SIG-M5 treated with dmso at 0.1 percent for 504 hours (cell line): Measurements from ENCODE around the gene CIAO2A.
"Not testable (repeated sequence)": the region's sequence is repeated elsewhere in the genome, so short reads cannot be mapped to it uniquely, and the experiment has no call there.

Source experiments
- DNase-seq: peaks from one replicate; lab custom pipeline; 2025; ENCODE audit not compliant: unreplicated experiment; lab: John Stamatoyannopoulos, UW

CIAO2A gene, protein sequence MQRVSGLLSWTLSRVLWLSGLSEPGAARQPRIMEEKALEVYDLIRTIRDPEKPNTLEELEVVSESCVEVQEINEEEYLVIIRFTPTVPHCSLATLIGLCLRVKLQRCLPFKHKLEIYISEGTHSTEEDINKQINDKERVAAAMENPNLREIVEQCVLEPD

DNA sequence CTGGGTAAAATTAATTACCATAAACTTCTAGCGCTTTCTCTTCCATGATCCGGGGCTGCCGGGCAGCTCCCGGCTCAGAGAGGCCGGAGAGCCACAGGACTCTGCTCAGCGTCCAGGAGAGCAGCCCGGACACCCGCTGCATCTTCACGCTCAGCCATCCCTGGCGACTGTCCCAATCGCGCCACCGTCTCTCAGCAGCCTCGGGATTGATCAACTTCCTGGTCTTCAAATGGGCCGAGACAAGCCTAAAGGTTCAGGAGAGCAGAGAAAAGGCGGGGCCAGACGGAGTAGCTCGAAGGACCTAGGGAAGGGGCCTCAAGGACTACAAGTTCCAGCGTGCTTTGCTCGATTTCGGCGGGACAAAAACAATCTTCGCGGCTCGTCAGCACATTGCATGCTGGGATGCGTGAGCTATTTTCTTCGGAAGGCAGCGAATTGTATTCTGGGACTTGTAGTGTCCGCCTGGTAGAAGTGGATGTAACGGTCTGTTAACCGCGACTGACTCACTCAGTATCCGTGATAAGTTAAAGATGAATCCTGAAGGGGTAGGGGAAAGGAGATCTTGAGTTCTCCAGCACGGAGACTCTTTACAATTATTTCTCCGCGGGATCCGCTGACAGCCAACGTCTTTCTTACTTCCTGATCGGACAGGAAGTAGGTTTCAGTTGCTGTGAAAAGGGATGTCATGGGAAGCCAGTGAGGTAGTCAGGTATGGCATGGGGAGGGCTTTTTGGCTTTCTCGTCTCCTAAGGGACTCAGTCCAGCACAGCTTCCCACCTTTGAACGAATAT is at the start of gene CIAO2A:
Gene CIAO2A (minus strand): TSS at position 212 of the 791 bp plus-strand sequence. CDS start 70 bp downstream, at position 142.
- peak; percentile 100 for DNase-seq

DNA sequence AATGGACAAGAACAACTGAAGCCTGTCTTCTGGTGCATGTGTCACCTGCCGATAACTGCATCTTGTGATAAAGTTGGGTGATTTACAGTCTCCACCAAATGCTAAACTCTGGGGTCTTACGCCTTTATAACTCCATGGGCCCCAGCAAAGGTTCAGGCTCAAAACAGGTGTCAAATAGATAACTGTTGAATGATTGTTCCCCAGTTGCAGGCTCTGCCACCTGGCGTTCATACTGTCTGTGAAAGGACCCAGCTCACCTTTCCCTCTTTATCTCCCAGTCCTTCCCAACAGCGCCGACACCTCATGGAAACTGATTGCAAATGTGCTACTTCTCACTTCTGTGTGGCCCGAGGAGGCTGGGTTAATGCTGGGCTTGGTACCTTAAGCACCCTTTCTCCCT is 49.6 kb upstream of the CIAO2A start:
- no peak for DNase-seq

DNA sequence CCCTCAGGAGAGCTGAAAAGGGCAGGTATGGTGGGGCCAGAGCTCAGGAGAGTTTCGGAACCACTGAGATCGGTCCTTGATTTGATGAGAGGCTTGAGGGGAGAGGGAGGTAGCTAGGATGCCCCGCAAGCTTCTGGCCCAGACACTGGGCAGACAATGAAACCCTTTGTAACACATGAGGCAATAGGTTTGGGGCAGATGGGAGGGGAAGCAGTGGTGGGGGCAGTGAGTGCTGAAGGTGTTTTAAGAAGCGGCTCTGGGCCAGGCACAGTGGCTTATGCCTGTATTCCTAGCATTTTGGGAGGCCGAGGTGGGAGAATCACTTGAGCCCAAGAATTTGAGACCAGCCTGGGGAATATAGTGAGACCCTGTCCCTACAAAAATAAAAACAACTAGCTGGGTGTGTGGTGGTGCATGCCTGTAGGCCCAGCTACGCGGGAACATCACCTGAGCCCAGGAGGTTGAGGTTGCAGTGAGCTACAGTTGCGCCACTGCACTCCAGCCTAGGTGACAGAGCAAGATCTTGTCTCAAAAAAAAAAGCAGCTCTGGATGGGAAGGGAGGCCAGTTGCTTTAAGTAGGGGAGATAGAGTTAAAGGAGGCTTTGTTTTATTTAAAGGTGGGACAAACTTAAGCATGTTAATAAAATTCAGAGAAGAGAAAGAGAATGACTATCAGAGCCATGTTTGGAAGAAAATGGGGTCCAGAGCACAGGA is 48.3 kb upstream of the CIAO2A start:
- no peak for DNase-seq

DNA sequence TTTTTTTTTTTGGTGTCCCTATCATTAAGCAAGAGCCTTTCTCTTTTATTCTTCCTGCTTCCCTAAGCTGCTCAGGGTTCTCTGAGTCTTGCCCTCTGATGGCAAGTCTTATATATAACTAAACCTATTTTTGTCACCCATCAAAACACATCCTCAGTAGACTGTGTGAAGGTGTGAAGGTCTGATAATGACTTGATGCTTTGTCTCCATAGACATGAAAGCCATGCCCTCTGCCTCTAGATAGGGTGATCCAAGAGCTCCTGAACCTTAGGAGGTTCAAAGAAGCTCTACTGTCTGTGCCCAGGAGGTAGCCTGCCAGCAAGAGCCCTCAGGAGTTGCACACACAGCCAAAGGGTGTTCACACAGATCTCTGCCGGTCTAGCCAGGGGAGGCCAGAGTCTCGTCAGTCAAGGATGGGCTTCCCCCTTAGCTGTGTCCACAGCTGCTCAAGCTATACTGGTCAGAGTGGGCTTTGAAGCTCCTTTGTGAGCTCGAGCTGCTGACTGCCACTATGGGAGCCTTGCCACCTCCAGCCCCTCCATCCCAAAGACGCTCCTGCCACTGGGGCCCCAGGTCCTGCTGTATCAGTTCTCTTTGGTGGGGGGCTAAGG is 44.8 kb upstream of the CIAO2A start:
- DNase-seq, result no peak

DNA sequence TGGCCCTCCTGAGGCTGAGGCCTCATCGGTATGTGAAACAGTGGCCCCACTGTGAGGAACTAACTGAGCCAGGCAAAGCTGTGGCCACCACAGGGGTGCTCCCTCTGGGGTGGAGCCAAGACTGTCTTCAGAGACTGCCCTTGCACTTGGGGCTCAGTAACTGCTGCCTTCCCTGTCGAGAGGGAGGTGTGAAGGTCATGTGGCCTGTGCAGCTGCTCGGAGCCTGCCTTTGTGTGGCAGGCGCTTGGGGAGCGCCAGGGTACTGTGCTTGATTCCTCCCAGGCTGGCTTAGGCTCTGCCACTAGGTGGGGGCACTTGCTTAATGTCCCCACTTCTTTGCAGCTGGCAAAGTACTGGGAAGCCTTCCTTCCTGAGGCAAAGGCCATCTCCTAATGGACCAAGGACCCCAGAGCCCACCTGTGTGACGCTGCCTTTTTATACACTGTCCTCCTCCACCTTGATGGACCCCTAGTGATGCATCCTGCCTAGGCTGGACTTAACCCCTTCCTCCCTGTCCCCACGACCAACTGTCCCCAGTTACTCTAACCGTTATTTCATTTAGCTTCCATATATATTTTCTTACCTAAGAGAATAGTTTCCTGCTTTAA is 43.7 kb upstream of the CIAO2A start:
- DNase-seq, result no peak

DNA sequence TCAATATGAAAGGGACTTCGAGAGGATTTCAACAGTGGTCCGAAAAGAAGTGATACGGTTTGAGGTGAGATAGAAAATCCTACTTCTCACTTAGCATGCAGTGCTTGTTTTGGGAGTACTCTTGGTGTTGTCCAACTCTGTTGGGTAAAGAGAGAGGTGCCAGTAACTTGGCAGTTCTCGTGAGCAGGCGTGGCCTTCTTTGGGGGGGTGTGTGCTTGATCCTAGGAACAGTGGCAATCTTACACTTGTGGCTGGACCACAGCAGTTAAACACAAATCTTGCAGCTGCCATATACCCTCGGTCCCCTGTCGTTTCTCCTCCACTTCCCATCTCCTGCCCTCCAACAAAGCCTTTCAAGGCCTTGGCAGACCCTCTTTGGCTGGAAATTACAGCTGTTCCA is 42.7 kb upstream of the CIAO2A start:
- DNase-seq, result no peak

DNA sequence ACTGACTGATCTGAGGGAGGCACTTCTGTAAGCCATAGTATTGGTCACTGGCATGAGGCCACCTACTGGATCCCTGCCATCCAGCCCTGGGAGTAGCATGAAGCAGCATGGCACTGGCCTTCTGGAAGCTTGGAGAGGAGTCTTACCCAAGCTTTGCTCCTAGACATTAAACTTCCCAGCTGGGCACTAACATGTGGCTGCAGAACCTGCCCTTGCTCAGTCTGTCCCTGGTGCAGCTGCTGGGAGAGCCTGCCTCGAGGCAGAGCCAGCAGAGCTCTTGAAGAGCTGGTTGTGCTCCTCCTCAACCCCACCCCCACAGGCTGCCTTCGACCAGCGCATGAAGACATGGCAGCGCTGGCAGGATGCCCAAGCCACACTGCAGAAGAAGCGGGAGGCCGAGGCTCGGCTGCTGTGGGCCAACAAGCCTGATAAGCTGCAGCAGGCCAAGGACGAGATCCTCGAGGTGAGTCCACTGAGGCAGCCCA is 40.7 kb upstream of the CIAO2A start:
- no peak for DNase-seq

DNA sequence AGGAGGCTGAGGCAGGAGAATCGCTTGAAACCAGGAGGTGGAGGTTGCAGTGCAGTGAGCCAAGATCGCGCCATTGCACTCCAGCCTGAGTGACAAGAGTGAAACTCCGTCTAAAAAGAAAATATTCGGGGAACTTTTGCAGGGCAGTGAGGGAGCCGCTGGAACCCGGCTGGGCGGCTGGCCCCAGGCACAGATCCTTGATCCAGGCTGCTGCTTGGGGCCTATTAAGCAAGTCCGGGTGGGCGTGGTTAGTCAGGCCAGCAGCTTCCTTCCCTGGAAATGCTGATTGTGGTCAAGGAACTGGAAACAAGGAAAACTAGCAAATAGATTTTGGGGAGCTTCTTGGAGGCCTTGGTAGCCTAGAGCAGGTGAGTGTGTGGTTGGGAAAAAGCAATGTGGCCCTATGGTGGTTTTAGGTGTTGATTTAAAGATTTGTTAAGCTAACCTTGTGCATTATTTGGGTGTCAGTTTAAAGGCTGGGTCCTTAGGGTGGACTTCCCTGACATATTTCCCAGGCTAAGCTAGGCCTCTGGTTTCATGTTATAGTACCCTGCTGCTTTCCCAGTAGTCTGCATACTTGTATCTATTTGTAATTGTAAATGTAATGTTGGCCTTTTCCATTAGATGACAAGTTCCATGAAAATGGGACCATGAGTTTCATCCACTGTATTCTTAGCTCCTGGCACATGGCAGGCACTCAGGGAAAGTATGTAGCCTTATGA is 40.1 kb upstream of the CIAO2A start:
- DNase-seq, result no peak

DNA sequence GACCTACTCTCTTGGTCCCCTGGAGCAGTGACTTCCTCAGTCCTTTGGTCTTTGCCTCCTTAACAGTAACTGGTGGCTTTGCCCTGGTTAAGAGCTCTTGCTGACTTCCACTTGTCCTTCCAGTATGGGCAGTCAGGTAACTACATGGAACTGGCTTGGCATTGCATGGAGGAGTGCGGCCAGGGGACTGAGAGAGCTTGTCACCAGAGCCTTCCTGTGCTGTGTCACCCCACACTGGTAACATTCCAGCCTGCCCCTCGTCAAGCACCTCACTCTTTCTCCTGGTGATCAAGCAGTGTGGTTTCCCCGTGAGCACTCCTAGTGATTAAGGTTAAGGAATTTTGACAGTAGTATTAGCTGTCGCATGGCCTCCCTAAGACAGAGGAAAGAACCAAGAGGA is 38.6 kb upstream of the CIAO2A start:
- no peak for DNase-seq

DNA sequence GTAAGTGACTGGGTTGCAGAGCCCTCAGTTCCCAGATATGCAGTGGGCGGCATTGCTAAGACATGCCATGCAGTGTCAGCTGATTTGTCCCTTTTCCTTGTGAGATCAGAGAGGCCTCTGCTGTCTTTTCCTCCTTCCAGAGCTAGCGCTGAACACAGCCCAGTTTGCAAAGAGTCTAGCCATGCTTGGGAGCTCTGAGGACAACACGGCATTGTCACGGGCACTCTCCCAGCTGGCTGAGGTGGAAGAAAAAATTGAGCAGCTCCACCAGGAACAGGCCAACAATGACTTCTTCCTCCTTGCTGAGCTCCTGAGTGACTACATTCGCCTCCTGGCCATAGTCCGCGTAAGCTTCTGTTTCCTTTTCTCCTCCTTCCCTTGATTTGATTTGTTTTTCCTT is 37.9 kb upstream of the CIAO2A start:
- no peak for DNase-seq

DNA sequence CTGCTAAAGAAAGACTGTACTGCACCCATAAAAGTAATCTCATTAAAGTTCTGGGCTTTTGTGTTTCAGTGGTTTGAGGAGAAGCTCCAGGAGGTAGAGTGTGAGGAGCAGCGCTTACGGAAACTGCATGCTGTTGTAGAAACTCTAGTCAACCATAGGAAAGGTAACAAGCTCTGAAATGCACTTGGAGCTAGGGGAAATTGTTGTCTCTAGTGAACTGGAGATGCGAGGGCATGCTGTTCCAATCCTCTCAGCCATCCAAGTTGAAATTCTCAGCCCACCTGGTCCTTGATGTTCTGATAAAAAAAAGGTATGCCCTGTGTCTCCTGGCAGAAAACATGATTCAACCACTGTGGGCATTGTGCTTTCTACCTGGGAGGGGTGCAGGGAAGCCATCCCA is 36.5 kb upstream of the CIAO2A start:
- DNase-seq, result no peak

DNA sequence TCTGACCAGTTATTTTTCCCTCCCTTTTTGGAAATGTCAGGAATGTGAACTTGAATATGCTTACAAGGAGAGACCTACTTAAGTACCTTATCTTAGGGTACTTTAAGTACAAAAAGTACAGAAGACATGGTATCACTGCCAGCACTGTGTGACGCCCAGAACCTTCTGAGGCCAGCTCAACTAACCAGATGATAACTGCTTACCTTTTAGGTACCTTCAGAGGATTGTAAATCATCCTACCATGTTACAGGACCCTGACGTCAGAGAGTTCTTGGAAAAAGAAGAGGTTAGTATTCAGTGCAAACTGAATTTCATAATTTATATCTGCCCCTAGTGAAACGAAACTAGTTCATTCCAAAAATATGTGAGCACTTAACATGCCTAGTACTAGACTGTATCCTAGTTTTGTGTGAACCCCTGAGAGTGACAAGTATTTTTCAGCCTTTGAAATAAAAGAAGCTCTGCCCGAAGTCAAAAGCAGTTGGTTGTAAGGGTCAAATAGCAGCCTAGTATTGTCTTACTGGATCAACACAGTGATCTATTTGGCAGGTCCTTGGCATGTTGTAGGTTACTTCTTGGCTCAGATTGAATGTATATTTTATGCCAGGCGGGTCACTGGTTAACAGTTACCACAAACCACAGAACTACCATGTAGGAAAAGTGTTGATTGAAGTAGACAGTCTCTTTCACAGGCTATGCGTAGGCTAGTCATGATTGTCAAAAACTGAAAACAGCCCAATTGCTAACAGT is 34.1 kb upstream of the CIAO2A start:
- no peak for DNase-seq

DNA sequence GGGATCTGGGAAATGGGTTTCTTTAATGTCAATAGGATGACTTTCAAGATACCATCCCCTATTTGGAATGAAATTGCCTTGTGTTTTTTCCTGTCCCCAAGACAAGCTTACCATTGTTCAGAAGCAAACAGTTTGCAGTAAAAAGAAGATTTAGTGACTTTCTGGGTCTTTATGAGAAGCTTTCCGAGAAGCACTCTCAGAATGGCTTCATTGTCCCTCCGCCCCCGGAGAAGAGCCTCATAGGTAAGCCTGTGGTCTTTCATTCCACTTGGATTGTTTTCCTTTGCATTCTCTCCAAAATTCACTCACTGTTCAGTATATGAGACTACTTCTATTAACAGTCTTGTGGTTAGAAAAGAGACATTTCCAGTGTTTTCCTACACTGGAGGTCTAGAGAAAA is 32.3 kb upstream of the CIAO2A start:
- no peak for DNase-seq

DNA sequence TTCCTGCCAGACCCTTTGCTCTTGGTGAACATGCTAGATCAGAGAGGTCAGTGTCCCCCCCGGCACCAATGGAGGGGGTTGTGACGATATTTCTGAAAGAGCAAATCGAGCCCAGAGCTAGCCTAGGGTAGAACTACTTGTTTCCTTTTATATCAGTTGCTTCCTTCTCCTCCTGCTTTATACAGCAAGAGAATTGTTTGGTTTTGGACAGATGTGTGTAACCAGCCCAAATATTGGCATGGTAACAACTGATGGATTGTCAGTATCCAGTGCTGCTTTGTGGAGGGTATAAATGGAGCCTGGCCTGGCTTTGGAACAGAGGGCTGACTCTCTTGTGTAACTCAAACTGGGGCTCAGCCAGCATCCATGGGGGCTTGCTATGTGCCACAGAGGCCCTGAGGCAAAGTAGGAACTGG is 29.3 kb upstream of the CIAO2A start:
- DNase-seq, result no peak

DNA sequence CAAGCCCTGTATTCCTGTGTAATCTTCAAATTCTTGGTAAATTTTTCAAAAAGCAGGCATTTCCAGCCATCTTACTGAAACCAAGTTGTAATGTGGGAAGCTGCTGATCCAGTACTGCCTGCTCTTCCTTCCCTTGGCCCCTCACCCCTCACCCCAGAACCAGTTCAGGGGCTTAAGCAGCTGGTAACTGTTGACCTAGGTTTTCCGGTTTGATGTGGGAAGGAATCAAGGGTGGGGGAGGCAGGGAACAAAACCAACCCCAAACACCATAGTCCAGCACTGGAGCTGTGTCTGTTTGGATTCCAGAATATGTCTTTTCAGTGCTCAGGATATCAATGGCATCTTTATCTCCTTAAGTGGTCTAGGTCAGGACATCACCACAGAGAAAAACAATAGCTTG is 28.8 kb upstream of the CIAO2A start:
- DNase-seq, result no peak

DNA sequence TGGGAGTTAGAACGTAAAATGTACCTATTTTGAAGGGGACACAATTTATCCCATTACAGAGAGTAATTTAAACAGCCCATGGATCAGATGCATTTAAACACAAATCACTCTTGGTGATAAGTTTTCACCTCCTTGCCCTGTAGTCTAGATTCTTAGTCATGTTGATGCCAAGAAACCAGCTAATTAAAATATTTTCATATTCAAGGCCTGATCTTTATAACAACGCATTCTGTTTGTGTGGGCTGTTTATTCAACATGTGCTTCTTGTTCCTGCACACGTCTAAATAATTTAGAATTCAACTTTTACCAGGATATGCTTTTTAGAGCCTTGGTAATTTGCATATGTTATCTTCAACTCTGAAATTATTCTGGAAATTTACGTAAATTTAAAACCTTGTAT is 28.0 kb upstream of the CIAO2A start:
- DNase-seq, result no peak

DNA sequence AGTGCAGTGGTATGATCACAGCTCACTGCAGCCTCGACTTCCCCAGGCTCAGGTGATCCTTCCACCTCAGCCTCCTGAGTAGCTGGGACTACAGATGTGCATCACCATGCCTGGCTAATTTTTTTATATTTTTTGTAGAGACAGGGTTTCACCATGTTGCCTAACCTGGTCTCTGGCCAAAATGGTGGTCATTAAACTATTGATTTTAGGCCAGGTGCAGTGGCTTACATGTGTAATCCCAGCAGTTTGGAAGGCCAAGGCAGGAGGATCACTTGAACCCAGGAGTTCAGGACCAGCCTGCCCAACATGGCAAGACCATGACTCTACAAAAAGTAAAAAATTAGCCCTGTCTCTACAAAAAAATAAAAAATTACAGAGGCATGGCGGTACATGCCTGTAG is 26.7 kb upstream of the CIAO2A start:
- DNase-seq, result not testable (repeated sequence)

DNA sequence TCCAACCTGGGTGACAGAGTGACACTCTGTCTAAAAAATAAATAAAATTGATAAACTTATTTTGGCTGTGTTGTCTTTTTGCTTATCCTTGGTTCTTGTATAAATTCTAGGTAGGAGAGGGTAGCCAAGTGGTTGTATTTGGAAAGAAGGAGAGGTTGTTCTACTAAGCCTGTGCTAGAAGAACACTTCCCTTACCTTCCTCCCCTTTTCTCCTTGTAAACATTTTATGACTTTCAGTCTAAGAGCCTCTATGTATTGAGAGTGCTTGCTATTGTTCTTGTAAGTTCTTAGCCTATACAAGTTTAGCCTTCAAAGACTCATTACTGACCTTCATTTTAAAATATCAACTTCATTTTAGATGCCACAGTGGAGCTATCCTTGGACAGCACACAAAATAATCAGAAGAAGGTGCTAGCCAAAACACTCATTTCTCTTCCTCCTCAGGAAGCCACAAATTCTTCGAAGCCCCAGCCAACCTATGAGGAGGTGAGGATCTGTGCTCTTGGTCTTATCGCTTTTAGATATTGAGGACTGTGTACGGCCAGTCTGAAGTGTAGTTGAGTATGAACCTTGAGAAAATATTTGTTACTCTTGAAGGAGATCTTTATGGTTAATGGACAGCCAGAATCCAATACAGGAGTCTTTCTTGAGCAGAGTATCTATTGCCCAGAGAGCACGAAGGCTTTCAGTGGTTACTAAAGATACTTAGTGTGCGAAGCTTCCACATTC is 24.3 kb upstream of the CIAO2A start:
- DNase-seq, result no peak

DNA sequence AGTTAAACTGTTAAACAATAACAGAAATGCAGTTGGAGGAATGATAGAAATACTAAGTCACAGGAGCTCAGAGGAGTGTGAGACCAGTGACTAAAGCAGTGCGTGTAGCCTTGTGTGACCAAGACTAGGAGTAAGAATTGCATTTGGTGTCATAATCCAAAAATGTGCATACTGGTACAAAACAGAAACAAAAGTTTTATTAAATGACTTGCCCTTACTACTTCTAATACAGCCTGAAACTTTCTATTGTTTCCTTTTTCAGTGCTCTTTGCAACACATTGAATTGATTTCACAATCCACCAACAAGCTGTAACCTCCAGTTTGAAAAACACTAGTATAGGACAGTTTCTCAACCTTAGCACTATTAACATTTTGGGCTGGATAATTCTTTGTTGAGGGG is 19.3 kb upstream of the CIAO2A start:
- DNase-seq, result peak; percentile 80
